ENCODE measurements around the gene STK40. TPM values are rescaled to one million over a fixed set of nuclear protein-coding genes. Genes with fewer than 3 reads are reported as not detected.

The STK40 gene
- total and polyA plus RNA-seq, 9 of the 15 experiments (the other 6 are each of a cell fraction or from before 2014, with no cell fraction given): 0.69 to 94.3 (median 39.1) TPM

DNA sequence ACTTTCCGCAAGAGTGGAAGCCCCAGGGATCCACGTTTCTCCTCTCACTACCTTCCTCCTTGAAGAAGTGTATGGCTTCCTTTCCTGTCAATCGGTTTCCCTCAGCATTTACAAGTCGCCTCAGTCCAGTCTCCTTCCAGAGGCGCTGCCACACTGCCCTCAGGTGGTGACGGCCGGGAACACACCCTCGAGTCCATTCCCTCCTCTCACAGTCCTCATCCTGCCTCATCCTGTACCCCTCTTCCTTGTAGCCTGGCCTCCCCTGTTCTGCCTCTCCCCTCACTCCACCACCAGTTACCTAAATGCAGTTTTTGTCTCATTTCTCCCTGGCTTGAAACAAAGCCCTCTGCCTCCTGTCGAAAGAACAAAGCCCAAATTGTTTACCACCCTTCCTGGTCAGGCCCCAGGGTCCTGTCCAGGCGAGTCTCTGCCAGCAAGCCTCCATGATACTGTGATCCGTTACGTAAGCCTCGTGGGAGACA, 35.2 kb upstream of the STK40 start:
- 10% methylated on average over 13 of the region's 13 CpGs for WGBS (ENCODE audit: insufficient coverage, low coverage, missing lambda C conversion rate)
- POLR2A ChIA-PET: interaction anchor here (0.6 to 1.0 kb wide), 3 partner anchors 34 to 306 kb away, joined by 3 to 5 read pairs (median 3); partner anchors contain the start of gene MRPS15
- intact Hi-C loops (cut with micrococcal nuclease): loop anchor here (1.0 to 10.0 kb wide), 6 partner anchors 52 to 320 kb away; partner anchors contain the start of gene TRAPPC3
- BruUV-seq (replicated peaks): no TSS peak
- peak; percentile 89 for FAIRE-seq
- in situ Hi-C loops (cut with MboI): loop anchor here (5.0 kb wide), 2 partner anchors 74 to 319 kb away; no protein-coding TSS in a partner anchor
- no peaks in the 10 kb centered on the region for H3K9me3 ChIP-seq (replicated peaks; ENCODE audit: control insufficient read depth, insufficient read depth, low read depth, low read length)
- CTCF ChIA-PET (ENCODE audit: low intra/inter-chr PET ratio): interaction anchor here (0.6 to 3.0 kb wide), 8 partner anchors 13 to 321 kb away, joined by 3 to 27 read pairs (median 4); partner anchors contain the start of gene TRAPPC3
- H3K79me2 ChIP-seq (ENCODE audit: control insufficient read depth, insufficient read depth, low read length): no peaks in the 10 kb centered on the region
- peak overlapping the region in 1 of 2 experiments; percentile 38; a peak in 1 of 4 replicates for H3K9ac ChIP-seq (ENCODE audit: insufficient read depth in 1 of 2, low read depth in 2 of 2, low read length in 2 of 2)
- peak; percentile 99 for ATAC-seq
- no peaks in the 10 kb centered on the region for H3K36me3 ChIP-seq (ENCODE audit: control insufficient read depth, insufficient read depth, low read length)
- peak; percentile 79 to 93 (median 89) for DNase-seq (ENCODE audit: extremely low read depth in 1 of 4, low spot score in 3 of 4)
- no peak overlapping the region for H3K4me2 ChIP-seq (ENCODE audit: insufficient read depth, low read length)
- H3K9me1 ChIP-seq (ENCODE audit: control insufficient read depth, insufficient read depth, low read length): no peaks in the 10 kb centered on the region
- H3K4me1 ChIP-seq (replicated peaks in 1 of 2; ENCODE audit: control insufficient read depth in 2 of 2, insufficient read depth in 2 of 2, low read length in 2 of 2): peaks cover 0 to 3% of the 10 kb centered on the region in 2 experiments; a peak in 2 of 5 replicates
- peak overlapping the region; percentile 58 for H2AFZ ChIP-seq (ENCODE audit: low read depth, low read length)
- no peaks in the 10 kb centered on the region for H4K20me1 ChIP-seq (replicated peaks; ENCODE audit: control insufficient read depth, insufficient read depth, low read length)
- no peak overlapping the region for H3K4me3 ChIP-seq
- H3K27me3 ChIP-seq (ENCODE audit: control insufficient read depth in 2 of 2, insufficient read depth in 2 of 2, low read length in 2 of 2): no peaks in the 10 kb centered on the region
- H3K27ac ChIP-seq (ENCODE audit: extremely low read depth, low read depth, low read length): no peak overlapping the region
- TF ChIP-seq ARID2 (IDR thresholded peaks at IDR 0.05): peak; percentile 90
- 0 out of 4 replicates have a peak, but pooled peaks of 1 of the 2 experiments have one; percentile 38 for TF ChIP-seq HDAC1 (IDR thresholded peaks at IDR 0.05)
- TF ChIP-seq JUN (IDR thresholded peaks at IDR 0.05; ENCODE audit: borderline replicate concordance, low read depth, low read length): 0 out of 2 replicates have a peak, but pooled peaks have one; percentile 28
- TF ChIP-seq JUN (CRISPR knock-in tag; IDR thresholded peaks at IDR 0.05; ENCODE audit: borderline replicate concordance): no peak
- no peak for TF ChIP-seq BRD9 (IDR thresholded peaks at IDR 0.05; ENCODE audit: low read depth, partially characterized antibody)
- no peak for TF ChIP-seq FOXM1 (IDR thresholded peaks at IDR 0.05; ENCODE audit: low read depth)
- TF ChIP-seq FOXM1 (CRISPR knock-in tag; IDR thresholded peaks at IDR 0.05; ENCODE audit: low read depth): no peak
- peak; percentile 92 for TF ChIP-seq LARP7 (IDR thresholded peaks at IDR 0.05)
- TF ChIP-seq PTRF (tag; IDR thresholded peaks at IDR 0.05): no peak
- TF ChIP-seq HLTF (IDR thresholded peaks at IDR 0.05): peak; percentile 64; the same call in 1 of the 2 replicates
- no peak for TF ChIP-seq KAT8 (IDR thresholded peaks at IDR 0.05; ENCODE audit: low read depth)
- no peak for TF ChIP-seq NR2C1 (IDR thresholded peaks at IDR 0.05)
- TF ChIP-seq NR2C1 (tag; IDR thresholded peaks at IDR 0.05): no peak
- TF ChIP-seq, protein P1, sequence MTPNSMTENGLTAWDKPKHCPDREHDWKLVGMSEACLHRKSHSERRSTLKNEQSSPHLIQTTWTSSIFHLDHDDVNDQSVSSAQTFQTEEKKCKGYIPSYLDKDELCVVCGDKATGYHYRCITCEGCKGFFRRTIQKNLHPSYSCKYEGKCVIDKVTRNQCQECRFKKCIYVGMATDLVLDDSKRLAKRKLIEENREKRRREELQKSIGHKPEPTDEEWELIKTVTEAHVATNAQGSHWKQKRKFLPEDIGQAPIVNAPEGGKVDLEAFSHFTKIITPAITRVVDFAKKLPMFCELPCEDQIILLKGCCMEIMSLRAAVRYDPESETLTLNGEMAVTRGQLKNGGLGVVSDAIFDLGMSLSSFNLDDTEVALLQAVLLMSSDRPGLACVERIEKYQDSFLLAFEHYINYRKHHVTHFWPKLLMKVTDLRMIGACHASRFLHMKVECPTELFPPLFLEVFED (CRISPR knock-in tag; conservative IDR thresholded peaks at IDR 0.05): peak; percentile 92
- TF ChIP-seq EP300 (IDR thresholded peaks at IDR 0.05; ENCODE audit: low read length): peak; percentile 46; the same call in 1 of the 2 replicates
- peak; percentile 71 for TF ChIP-seq SMARCA5 (IDR thresholded peaks at IDR 0.05)
- TF ChIP-seq ZBTB2 (IDR thresholded peaks at IDR 0.05): no peak
- no peak for TF ChIP-seq ZZZ3 (IDR thresholded peaks at IDR 0.05)
- no peak for TF ChIP-seq NFE2 (IDR thresholded peaks at IDR 0.05; ENCODE audit: low read depth)
- peak; percentile 80 for TF ChIP-seq ZNF24 (IDR thresholded peaks at IDR 0.05)
- peak; percentile 82; the same call in 1 of the 2 replicates for TF ChIP-seq XRCC5 (IDR thresholded peaks at IDR 0.05; ENCODE audit: low read depth, low read length)
- no peak for TF ChIP-seq ZNF778 (CRISPR knock-in tag; IDR thresholded peaks at IDR 0.05)
- TF ChIP-seq ELF1 (tag; IDR thresholded peaks at IDR 0.05): no peak
- no peak for TF ChIP-seq MEF2A (IDR thresholded peaks at IDR 0.05; ENCODE audit: control insufficient read depth, low read depth, low read length)
- TF ChIP-seq EHMT2 (IDR thresholded peaks at IDR 0.05): 0 out of 2 replicates have a peak, but pooled peaks have one; percentile 44
